IMR-90 (cell line): ENCODE data around the gene FAM131B. TPM values are rescaled to one million over a fixed set of nuclear protein-coding genes. Genes with fewer than 3 reads are reported as not detected.

ENCODE experiments used
- ATAC-seq: fragments of 200-7000 bp; cut with Tn5 transposase; 2 replicates; pipeline ENCODE4 v1.9.1; 2020; ENCODE audit warnings: low read depth, mild to moderate bottlenecking, moderate library complexity
- BruUV-seq: library from RNA; stranded (reverse); fragments of 400-500 nt; replicated peaks from 2 replicates; lab custom pipeline; 2021; lab: Mats Ljungman, UMichigan
- CTCF ChIA-PET: fragments of 300-600 bp; formaldehyde crosslinking; extraction: SDS; loops from one replicate; lab custom pipeline; 2021; ENCODE audit warnings: antibody characterized with exemption; lab: Yijun Ruan, JAX
- POLR2A ChIA-PET: fragments of 300-600 bp; sonication (Branson Sonifier 250); formaldehyde crosslinking; loops from one replicate; lab custom pipeline; 2022; ENCODE audit warnings: antibody characterized with exemption; ENCODE audit not compliant: unreplicated experiment; lab: Charles Lee
- DNase-seq: peaks from one replicate; pipeline ENCODE4 v3.0.0; 2013
- H2AFZ ChIP-seq: replicated peaks from 2 replicates; pipeline ENCODE3; 2013; ENCODE audit warnings: low read length, mild to moderate bottlenecking; ENCODE audit not compliant: poor library complexity
- H2AK5ac ChIP-seq: 2 replicates; pipeline ENCODE4 v1.6.1; 2013; ENCODE audit warnings: low read depth, low read length, inconsistent platforms
- H2AK9ac ChIP-seq: replicated peaks from 2 replicates; pipeline ENCODE3; 2013; ENCODE audit warnings: mild to moderate bottlenecking, low read depth, low read length, moderate library complexity; ENCODE audit not compliant: poor library complexity
- H2BK120ac ChIP-seq: 2 replicates; pipeline ENCODE4 v1.6.1; 2013; ENCODE audit warnings: low read depth, low read length, inconsistent platforms
- H2BK15ac ChIP-seq: 3 replicates; pipeline ENCODE4 v1.6.1; 2013; ENCODE audit warnings: low read depth, low read length, inconsistent platforms
- H2BK20ac ChIP-seq: 2 replicates; pipeline ENCODE4 v1.6.1; 2013; ENCODE audit warnings: low read depth, mild to moderate bottlenecking, inconsistent platforms, low read length, moderate library complexity
- H2BK5ac ChIP-seq: 2 replicates; pipeline ENCODE4 v1.6.1; 2013; ENCODE audit warnings: mild to moderate bottlenecking, low read depth, low read length, inconsistent platforms; ENCODE audit not compliant: poor library complexity, severe bottlenecking
- H3K14ac ChIP-seq: replicated peaks from 2 replicates; pipeline ENCODE4 v1.6.1; 2013; ENCODE audit warnings: low read depth, low read length, inconsistent platforms
- H3K18ac ChIP-seq: 2 replicates; pipeline ENCODE4 v1.6.1; 2013; ENCODE audit warnings: low read depth, low read length, control low read depth
- H3K23ac ChIP-seq: 2 replicates; pipeline ENCODE4 v1.6.1; 2013; ENCODE audit warnings: low read depth, low read length, inconsistent platforms
- H3K27ac ChIP-seq: 2 replicates; pipeline ENCODE4 v1.5.1; 2013; ENCODE audit warnings: mild to moderate bottlenecking, control low read depth, low read length; ENCODE audit not compliant: insufficient read depth
- H3K27me3 ChIP-seq: 2 replicates; pipeline ENCODE4 v1.6.1; 2013; ENCODE audit warnings: low read length; ENCODE audit not compliant: control insufficient read depth, insufficient read depth
- H3K36me3 ChIP-seq: 2 replicates; pipeline ENCODE4 v1.6.1; 2013; ENCODE audit warnings: low read length, mixed read lengths; ENCODE audit not compliant: control insufficient read depth, insufficient read depth
- H3K4ac ChIP-seq: 2 replicates; pipeline ENCODE4 v1.6.1; 2013; ENCODE audit warnings: low read depth, low read length, inconsistent platforms
- H3K4me1 ChIP-seq: 2 replicates; pipeline ENCODE4 v1.6.1; 2013; ENCODE audit warnings: low read length, mixed read lengths; ENCODE audit not compliant: control insufficient read depth, insufficient read depth
- H3K4me2 ChIP-seq: 2 replicates; pipeline ENCODE4 v1.6.1; 2013; ENCODE audit warnings: low read depth, mild to moderate bottlenecking, control low read depth, low read length, moderate library complexity
- H3K4me3 ChIP-seq: 2 replicates; pipeline ENCODE4 v1.5.1; 2013; ENCODE audit warnings: low read depth, mild to moderate bottlenecking, control low read depth, low read length, moderate library complexity; ENCODE audit not compliant: insufficient read depth
- H3K56ac ChIP-seq: 2 replicates; pipeline ENCODE4 v1.6.1; 2013; ENCODE audit warnings: low read length, inconsistent platforms; ENCODE audit not compliant: insufficient read depth; ENCODE audit errors: extremely low read depth
- H3K79me1 ChIP-seq, 2 experiments: 2 replicates each; pipeline ENCODE4 v1.6.1; 2013; ENCODE audit warnings: low read length in 2 of 2, inconsistent platforms in 1 of 2, low read depth in 1 of 2
- H3K9ac ChIP-seq: 2 replicates; pipeline ENCODE4 v1.6.1; 2013; ENCODE audit warnings: low read depth, low read length, control low read depth
- H3K9me1 ChIP-seq: 2 replicates; pipeline ENCODE4 v1.6.1; 2013; ENCODE audit warnings: low read length, inconsistent platforms; ENCODE audit not compliant: insufficient read depth
- H3K9me3 ChIP-seq: 2 replicates; pipeline ENCODE4 v1.6.1; 2013; ENCODE audit warnings: low read length; ENCODE audit not compliant: control insufficient read depth, insufficient read depth
- H4K20me1 ChIP-seq: 2 replicates; pipeline ENCODE4 v1.6.1; 2013; ENCODE audit warnings: low read length, inconsistent platforms; ENCODE audit not compliant: insufficient read depth
- H4K5ac ChIP-seq: 2 replicates; pipeline ENCODE4 v1.6.1; 2013; ENCODE audit warnings: mild to moderate bottlenecking, low read depth, low read length, control low read depth
- H4K8ac ChIP-seq, 2 experiments: 2 replicates each; pipeline ENCODE4 v1.6.1; 2013; ENCODE audit warnings: low read depth in 2 of 2, low read length in 2 of 2, control low read depth in 1 of 2, inconsistent platforms in 1 of 2
- H4K91ac ChIP-seq: 2 replicates; pipeline ENCODE4 v1.6.1; 2013; ENCODE audit warnings: low read depth, low read length, inconsistent platforms; ENCODE audit not compliant: insufficient read depth
- BHLHE40 ChIP-seq: fragments of 150-350 bp; IDR thresholded peaks from 2 replicates; pipeline ENCODE4 v1.6.1; 2016; ENCODE audit warnings: mild to moderate bottlenecking, low read depth, low read length
- CEBPB ChIP-seq: IDR thresholded peaks from 2 replicates; pipeline ENCODE4 v1.6.1; 2012; ENCODE audit warnings: low read depth, low read length, improper control_type of control experiment
- CHD1 ChIP-seq: IDR thresholded peaks from 2 replicates; pipeline ENCODE4 v1.6.1; 2012; ENCODE audit warnings: low read depth, low read length, improper control_type of control experiment
- ELK1 ChIP-seq: fragments of 150-350 bp; IDR thresholded peaks from 2 replicates; pipeline ENCODE4 v1.6.1; 2016; ENCODE audit warnings: low read depth, mild to moderate bottlenecking, low read length, moderate library complexity, borderline replicate concordance
- MAFK ChIP-seq: IDR thresholded peaks from 2 replicates; pipeline ENCODE4 v1.6.1; 2012; ENCODE audit warnings: low read depth, low read length, improper control_type of control experiment
- NFE2L2 ChIP-seq: fragments of 150-350 bp; IDR thresholded peaks from 2 replicates; pipeline ENCODE4 v1.6.1; 2016; ENCODE audit warnings: low read depth, mild to moderate bottlenecking, low read length
- RAD21 ChIP-seq: IDR thresholded peaks from 2 replicates; pipeline ENCODE4 v1.6.1; 2012; ENCODE audit warnings: low read length, improper control_type of control experiment
- RFX5 ChIP-seq: IDR thresholded peaks from 2 replicates; pipeline ENCODE4 v1.8.0; 2012; ENCODE audit warnings: low read depth, mild to moderate bottlenecking, low read length, moderate library complexity
- SMC3 ChIP-seq: fragments of 150-350 bp; IDR thresholded peaks from 2 replicates; pipeline ENCODE4 v1.6.1; 2016; ENCODE audit warnings: low read depth, mild to moderate bottlenecking, antibody characterized with exemption, low read length, moderate library complexity
- USF2 ChIP-seq: fragments of 150-350 bp; IDR thresholded peaks from 2 replicates; pipeline ENCODE4 v1.6.1; 2017; ENCODE audit warnings: mild to moderate bottlenecking, antibody characterized with exemption, low read length, low read depth
- WGBS, 2 experiments: methylation state at CpG; one replicate each; pipeline versions ENCODE4 v1.1.5 to v1.1.7; 2013; ENCODE audit warnings: missing lambda C conversion rate in 2 of 2; ENCODE audit not compliant: insufficient read length in 1 of 2; ENCODE audit errors: extremely low coverage in 2 of 2; 5-methylcytosine and 5-hydroxymethylcytosine counted together
- dilution Hi-C: fragments of 300-500 bp; cut with HindIII; formaldehyde crosslinking; loops from one replicate; pipeline ENCODE4 v1.14.3; 2018; ENCODE audit warnings: low sequenced_read_pairs; ENCODE audit not compliant: unreplicated experiment
- in situ Hi-C: fragments of 300-500 bp; cut with MboI; formaldehyde crosslinking; loops from 3 replicates; pipeline ENCODE4 v1.14.3; 2019; ENCODE audit warnings: low sequenced_read_pairs, inconsistent platforms, mixed read lengths
- intact Hi-C: fragments of 100-400 bp; cut with micrococcal nuclease; formaldehyde crosslinking; loops from 2 replicates; pipeline ENCODE4 v1.10.0; 2022
- polyA plus RNA-seq, 3 experiments: library from polyadenylated mRNA; depleted of rRNA; stranded (reverse); fragments of >200 nt; gene quantifications; 2 replicates each; pipeline ENCODE4 v1.2.3, GENCODE V29; 2012; ENCODE audit warnings: low replicate concordance in 1 of 3
- total RNA-seq: library from RNA; depleted of rRNA; stranded (reverse); fragments of >200 nt; gene quantifications from 2 replicates; pipeline ENCODE4 v1.2.3, GENCODE V29; 2012

The FAM131B gene
- total and polyA plus RNA-seq, 2 of the 4 experiments (the other 2 are of a cell fraction), result 3.4 to 4.3 TPM

- no peak overlapping the region for H2BK15ac ChIP-seq
- no peak overlapping the region for H3K56ac ChIP-seq
- H3K9me3 ChIP-seq, result no peaks in the 10 kb centered on the region
- H2BK20ac ChIP-seq, result no peak overlapping the region
- H3K18ac ChIP-seq, result no peak overlapping the region
- H4K91ac ChIP-seq, result no peak overlapping the region
- no peak overlapping the region for H3K9ac ChIP-seq
- intact Hi-C loops, result no loop called here
- no peaks in the 10 kb centered on the region; the same call in 1 of the 2 replicates for H3K9me1 ChIP-seq
- no peak overlapping the region for H2AK5ac ChIP-seq
- H3K27ac ChIP-seq, result no peak overlapping the region
- in situ Hi-C loops, result no loop called here
- no CpG with 5 or more reads among the region's 5 CpGs for WGBS, 2 experiments
- no peak overlapping the region for H2BK120ac ChIP-seq
- H3K79me1 ChIP-seq, result no peaks in the 10 kb centered on the region
- H3K4ac ChIP-seq, result no peak overlapping the region
- no peak overlapping the region for H3K14ac ChIP-seq
- H3K27me3 ChIP-seq, result peaks cover 40% of the 10 kb centered on the region
- no peaks in the 10 kb centered on the region for H3K4me1 ChIP-seq
- CTCF ChIA-PET, result no interaction called here
- no peaks in the 10 kb centered on the region for H3K36me3 ChIP-seq
- no peak overlapping the region for H4K8ac ChIP-seq
- dilution Hi-C loops, result no loop called here
- POLR2A ChIA-PET, result no interaction called here
- no TSS peak for BruUV-seq
- ATAC-seq (no peak), DNase-seq (no peak)
- H4K20me1 ChIP-seq, result no peaks in the 10 kb centered on the region
- no peak overlapping the region for H2BK5ac ChIP-seq
- no peak overlapping the region for H2AFZ ChIP-seq
- TF ChIP-seq CEBPB (no peak), SMC3 (no peak), MAFK (no peak), USF2 (no peak; the same call in 1 of the 2 replicates), CHD1 (no peak), BHLHE40 (no peak), ELK1 (no peak), RFX5 (no peak), NFE2L2 (no peak), RAD21 (no peak)
- H4K5ac ChIP-seq, result no peak overlapping the region
- H3K4me3 ChIP-seq, result no peak overlapping the region
- H3K4me2 ChIP-seq, result no peak overlapping the region
- no peak overlapping the region for H3K23ac ChIP-seq
- no peak overlapping the region for H2AK9ac ChIP-seq
These were observed 11.5 kb downstream of the FAM131B start for GRCh38 chr7:143351060-143351459.
